Panc1 (cell line): ENCODE results near the gene SLC44A3. TPM values are rescaled to one million over a fixed set of nuclear protein-coding genes. Genes with fewer than 3 reads are reported as not detected.

Experiments used
- ATAC-seq: fragments of 200-7000 bp; cut with Tn5 transposase; 2 replicates; pipeline ENCODE4 v1.9.1; 2020; ENCODE audit warnings: mild to moderate bottlenecking, moderate library complexity
- Bru-seq: library from RNA; stranded (reverse); fragments of 400-500 nt; gene quantifications from one replicate; lab custom pipeline; 2021; lab: Mats Ljungman, UMichigan
- BruChase-seq, 2 experiments: library from RNA; stranded (reverse); fragments of 400-500 nt; gene quantifications; one replicate each; lab custom pipeline; 2021; lab: Mats Ljungman, UMichigan
- BruUV-seq: library from RNA; stranded (reverse); fragments of 400-500 nt; replicated peaks from 2 replicates; lab custom pipeline; 2021; lab: Mats Ljungman, UMichigan
- CTCF ChIA-PET: fragments of 300-600 bp; sonication (Branson Sonifier 250); formaldehyde crosslinking; loops from one replicate; lab custom pipeline; 2022; ENCODE audit warnings: antibody characterized with exemption; lab: Charles Lee
- POLR2A ChIA-PET: fragments of 300-600 bp; sonication (Branson Sonifier 250); formaldehyde crosslinking; loops from one replicate; lab custom pipeline; 2022; ENCODE audit warnings: antibody characterized with exemption; lab: Charles Lee
- DNase-seq: peaks from one replicate; pipeline ENCODE4 v3.0.0-alpha.2; 2010; ENCODE audit warnings: low read depth, low spot score
- H3K27ac ChIP-seq: 2 replicates; pipeline ENCODE4 v1.5.1; 2011; ENCODE audit warnings: mild to moderate bottlenecking, low read length, inconsistent platforms
- H3K27me3 ChIP-seq: fragments of 200-500 bp; sonication (Bioruptor generic); 2 replicates; pipeline ENCODE4 v1.6.0; 2014; ENCODE audit warnings: low read length, inconsistent platforms; ENCODE audit not compliant: control insufficient read depth, insufficient read depth
- H3K36me3 ChIP-seq: fragments of 200-500 bp; sonication (Bioruptor generic); 2 replicates; pipeline ENCODE4 v1.5.1; 2014; ENCODE audit warnings: inconsistent platforms, mild to moderate bottlenecking, low read length, moderate library complexity; ENCODE audit not compliant: control insufficient read depth, insufficient read depth
- H3K4me1 ChIP-seq: 2 replicates; pipeline ENCODE4 v1.5.1; 2011; ENCODE audit warnings: inconsistent platforms, mild to moderate bottlenecking, low read length, moderate library complexity; ENCODE audit not compliant: control insufficient read depth, insufficient read depth
- H3K4me3 ChIP-seq, 2 experiments: 2 replicates each; pipeline ENCODE4 v1.5.1; 2011 to 2012; ENCODE audit warnings: low read depth in 2 of 2, low read length in 2 of 2, mild to moderate bottlenecking in 2 of 2, inconsistent platforms in 1 of 2, moderate library complexity in 1 of 2
- H3K9me3 ChIP-seq: fragments of 200-500 bp; sonication (Bioruptor generic); 2 replicates; pipeline ENCODE4 v1.5.1; 2014; ENCODE audit warnings: low read depth, mild to moderate bottlenecking, inconsistent platforms, low read length, moderate library complexity; ENCODE audit not compliant: control insufficient read depth, insufficient read depth
- POLR2AphosphoS5 ChIP-seq: IDR thresholded peaks from 2 replicates; pipeline ENCODE4 v1.6.1; 2012; ENCODE audit warnings: mild to moderate bottlenecking, low read depth, low read length, moderate library complexity
- TCF7L2 ChIP-seq: IDR thresholded peaks from 2 replicates; pipeline ENCODE4 v1.6.1; 2011; ENCODE audit warnings: mild to moderate bottlenecking, low read depth, low read length, inconsistent platforms
- in situ Hi-C: cut with HindIII; loops from 2 replicates; pipeline ENCODE4 v1.10.0; 2016; ENCODE audit warnings: low sequenced_read_pairs, low pct_unique_long_range_greater_than_20kb
- intact Hi-C: fragments of 100-400 bp; cut with micrococcal nuclease; formaldehyde crosslinking; loops from one replicate; pipeline ENCODE4 v1.10.0; 2022; ENCODE audit not compliant: unreplicated experiment
- long read RNA-seq: library from polyadenylated mRNA; unstranded; transcript quantifications from one replicate; pipeline ENCODE4 v2.0.0, GENCODE V29; 2021; ENCODE audit not compliant: unreplicated experiment
- polyA plus RNA-seq: library from polyadenylated mRNA; unstranded; fragments of >200 nt; gene quantifications from one replicate; pipeline ENCODE4 v1.2.1, GENCODE V29; 2012; ENCODE audit warnings: missing spikeins; ENCODE audit not compliant: insufficient read length
- total RNA-seq: library from RNA; stranded (reverse); gene quantifications from one replicate; pipeline ENCODE4 v1.2.1, GENCODE V29; 2021; ENCODE audit not compliant: unreplicated experiment
- TF ChIP-seq, protein P1 (sequence below): fragments of 450-650 bp; IDR thresholded peaks from 2 replicates; pipeline ENCODE4 v1.5.1; 2017; ENCODE audit warnings: mild to moderate bottlenecking
- TF ChIP-seq, protein P2 (sequence below), 2 experiments: IDR thresholded peaks; 2 replicates each; pipeline ENCODE4 v1.6.1; 2011 to 2012; ENCODE audit warnings: low read depth in 2 of 2, control low read depth in 1 of 2, low read length in 1 of 2, mild to moderate bottlenecking in 1 of 2, moderate library complexity in 1 of 2; ENCODE audit not compliant: insufficient read depth in 1 of 2

Gene SLC44A3, protein sequence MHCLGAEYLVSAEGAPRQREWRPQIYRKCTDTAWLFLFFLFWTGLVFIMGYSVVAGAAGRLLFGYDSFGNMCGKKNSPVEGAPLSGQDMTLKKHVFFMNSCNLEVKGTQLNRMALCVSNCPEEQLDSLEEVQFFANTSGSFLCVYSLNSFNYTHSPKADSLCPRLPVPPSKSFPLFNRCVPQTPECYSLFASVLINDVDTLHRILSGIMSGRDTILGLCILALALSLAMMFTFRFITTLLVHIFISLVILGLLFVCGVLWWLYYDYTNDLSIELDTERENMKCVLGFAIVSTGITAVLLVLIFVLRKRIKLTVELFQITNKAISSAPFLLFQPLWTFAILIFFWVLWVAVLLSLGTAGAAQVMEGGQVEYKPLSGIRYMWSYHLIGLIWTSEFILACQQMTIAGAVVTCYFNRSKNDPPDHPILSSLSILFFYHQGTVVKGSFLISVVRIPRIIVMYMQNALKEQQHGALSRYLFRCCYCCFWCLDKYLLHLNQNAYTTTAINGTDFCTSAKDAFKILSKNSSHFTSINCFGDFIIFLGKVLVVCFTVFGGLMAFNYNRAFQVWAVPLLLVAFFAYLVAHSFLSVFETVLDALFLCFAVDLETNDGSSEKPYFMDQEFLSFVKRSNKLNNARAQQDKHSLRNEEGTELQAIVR
- total RNA-seq (1.3 TPM), Bru-seq, nascent RNA (percentile 25 among the genes with signal in this experiment), BruChase-seq, experiment 1, labeled RNA remaining after a 2-hour chase (percentile 22 among the genes with signal in this experiment), BruChase-seq, experiment 2, labeled RNA remaining after a 6-hour chase (percentile 21 among the genes with signal in this experiment)
- polyA plus RNA-seq, result 0.44 TPM
- long read RNA-seq, partial matches to known transcripts, result 0 of 2 reads
- long read RNA-seq, other reads (novel, unspliced or antisense), result 2 of 2 reads

DNA sequence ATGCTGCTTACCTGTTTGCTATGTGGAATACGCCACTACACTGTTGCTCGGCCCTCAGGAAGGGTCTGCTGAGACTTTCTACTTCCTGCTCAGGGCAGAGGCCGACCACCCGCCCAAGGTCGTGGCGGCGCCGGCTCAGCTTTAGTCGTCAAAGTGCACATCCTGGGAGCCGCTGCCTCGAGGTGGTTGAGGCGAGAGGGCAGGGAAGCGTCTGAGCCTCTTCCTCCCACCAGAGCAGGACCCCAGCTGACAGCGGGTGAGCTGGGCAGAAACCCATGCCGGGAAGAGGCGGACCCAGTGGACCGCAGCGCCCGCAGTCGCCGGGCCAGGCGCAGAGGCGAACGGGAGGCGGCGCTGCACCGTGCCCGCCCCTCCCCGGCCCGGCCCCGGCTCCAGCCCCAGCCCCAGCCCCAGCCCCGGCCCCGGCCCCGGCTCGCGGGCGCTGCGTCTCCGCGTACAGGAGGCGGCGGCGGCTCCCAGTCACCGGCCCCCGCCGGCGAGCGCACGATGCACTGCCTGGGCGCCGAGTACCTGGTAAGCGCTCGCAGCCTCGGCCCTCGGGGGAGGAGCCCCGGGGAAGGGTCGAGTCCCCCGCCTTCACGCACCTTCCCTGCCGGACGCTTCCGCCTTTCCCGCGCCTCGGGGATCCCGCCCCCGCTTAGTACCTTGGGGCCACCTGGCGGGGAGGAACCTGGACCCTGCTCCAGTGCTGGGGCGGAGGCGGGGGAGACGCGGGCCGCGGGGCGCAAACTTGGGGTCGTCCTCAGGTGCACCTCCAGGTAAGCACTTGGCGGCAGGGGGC lies at the start of gene SLC44A3:
Gene SLC44A3, plus strand, starts transcription at position 413 of the 802 bp plus-strand sequence. Its CDS starts 95 bp downstream, at position 508.
- no peaks in the 10 kb centered on the region; the same call in 1 of the 2 replicates for H3K36me3 ChIP-seq
- no peaks in the 10 kb centered on the region for H3K9me3 ChIP-seq
- H3K27me3 ChIP-seq, result peaks cover 4% of the 10 kb centered on the region
- POLR2A ChIA-PET, result no interaction called here
- CTCF ChIA-PET, result no interaction called here
- intact Hi-C loops (no loop called here), in situ Hi-C loops (no loop called here)
- ATAC-seq, result peak; percentile 92
- H3K4me1 ChIP-seq, result no peaks in the 10 kb centered on the region; the same call in 1 of the 2 replicates
- no TSS peak for BruUV-seq
- no peak within 1 kb of the TSS for H3K27ac ChIP-seq
- peak within 1 kb of the TSS; percentile 52 to 57 for H3K4me3 ChIP-seq
- TF ChIP-seq, protein P1, sequence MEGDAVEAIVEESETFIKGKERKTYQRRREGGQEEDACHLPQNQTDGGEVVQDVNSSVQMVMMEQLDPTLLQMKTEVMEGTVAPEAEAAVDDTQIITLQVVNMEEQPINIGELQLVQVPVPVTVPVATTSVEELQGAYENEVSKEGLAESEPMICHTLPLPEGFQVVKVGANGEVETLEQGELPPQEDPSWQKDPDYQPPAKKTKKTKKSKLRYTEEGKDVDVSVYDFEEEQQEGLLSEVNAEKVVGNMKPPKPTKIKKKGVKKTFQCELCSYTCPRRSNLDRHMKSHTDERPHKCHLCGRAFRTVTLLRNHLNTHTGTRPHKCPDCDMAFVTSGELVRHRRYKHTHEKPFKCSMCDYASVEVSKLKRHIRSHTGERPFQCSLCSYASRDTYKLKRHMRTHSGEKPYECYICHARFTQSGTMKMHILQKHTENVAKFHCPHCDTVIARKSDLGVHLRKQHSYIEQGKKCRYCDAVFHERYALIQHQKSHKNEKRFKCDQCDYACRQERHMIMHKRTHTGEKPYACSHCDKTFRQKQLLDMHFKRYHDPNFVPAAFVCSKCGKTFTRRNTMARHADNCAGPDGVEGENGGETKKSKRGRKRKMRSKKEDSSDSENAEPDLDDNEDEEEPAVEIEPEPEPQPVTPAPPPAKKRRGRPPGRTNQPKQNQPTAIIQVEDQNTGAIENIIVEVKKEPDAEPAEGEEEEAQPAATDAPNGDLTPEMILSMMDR, result peak; percentile 44
- no peak for TF ChIP-seq TCF7L2
- no peak for DNase-seq

DNA sequence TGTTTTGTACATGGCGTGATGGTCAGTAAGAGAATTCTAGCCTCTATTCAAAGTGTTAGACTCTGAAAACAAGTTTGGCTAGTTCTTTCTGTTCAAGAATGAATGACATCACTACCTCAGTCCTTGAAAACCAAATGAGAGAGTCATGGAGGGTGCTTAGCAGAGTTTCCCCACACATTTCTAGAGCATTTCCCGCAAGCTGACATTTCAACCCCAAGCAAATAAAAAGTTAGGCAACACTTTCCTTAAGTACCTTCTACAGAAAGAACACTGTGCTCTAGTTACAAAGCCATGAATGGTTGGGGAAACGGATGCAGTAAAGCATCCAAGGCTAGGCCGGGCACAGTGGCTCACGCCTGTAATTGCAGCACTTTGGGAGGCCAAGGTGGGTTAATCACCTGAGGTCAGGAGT lies 47.9 kb upstream of the SLC44A3 start:
- BruUV-seq, result no TSS peak
- no peaks in the 10 kb centered on the region for H3K36me3 ChIP-seq
- in situ Hi-C loops, result no loop called here
- H3K9me3 ChIP-seq, result no peaks in the 10 kb centered on the region
- CTCF ChIA-PET, result no interaction called here
- DNase-seq, result no peak
- POLR2A ChIA-PET, result no interaction called here
- no peak overlapping the region for H3K4me3 ChIP-seq
- no peak overlapping the region for H3K27ac ChIP-seq
- no peaks in the 10 kb centered on the region for H3K4me1 ChIP-seq
- ATAC-seq, result no peak
- intact Hi-C loops, result no loop called here
- TF ChIP-seq POLR2AphosphoS5, result no peak
- TF ChIP-seq, protein P2, sequence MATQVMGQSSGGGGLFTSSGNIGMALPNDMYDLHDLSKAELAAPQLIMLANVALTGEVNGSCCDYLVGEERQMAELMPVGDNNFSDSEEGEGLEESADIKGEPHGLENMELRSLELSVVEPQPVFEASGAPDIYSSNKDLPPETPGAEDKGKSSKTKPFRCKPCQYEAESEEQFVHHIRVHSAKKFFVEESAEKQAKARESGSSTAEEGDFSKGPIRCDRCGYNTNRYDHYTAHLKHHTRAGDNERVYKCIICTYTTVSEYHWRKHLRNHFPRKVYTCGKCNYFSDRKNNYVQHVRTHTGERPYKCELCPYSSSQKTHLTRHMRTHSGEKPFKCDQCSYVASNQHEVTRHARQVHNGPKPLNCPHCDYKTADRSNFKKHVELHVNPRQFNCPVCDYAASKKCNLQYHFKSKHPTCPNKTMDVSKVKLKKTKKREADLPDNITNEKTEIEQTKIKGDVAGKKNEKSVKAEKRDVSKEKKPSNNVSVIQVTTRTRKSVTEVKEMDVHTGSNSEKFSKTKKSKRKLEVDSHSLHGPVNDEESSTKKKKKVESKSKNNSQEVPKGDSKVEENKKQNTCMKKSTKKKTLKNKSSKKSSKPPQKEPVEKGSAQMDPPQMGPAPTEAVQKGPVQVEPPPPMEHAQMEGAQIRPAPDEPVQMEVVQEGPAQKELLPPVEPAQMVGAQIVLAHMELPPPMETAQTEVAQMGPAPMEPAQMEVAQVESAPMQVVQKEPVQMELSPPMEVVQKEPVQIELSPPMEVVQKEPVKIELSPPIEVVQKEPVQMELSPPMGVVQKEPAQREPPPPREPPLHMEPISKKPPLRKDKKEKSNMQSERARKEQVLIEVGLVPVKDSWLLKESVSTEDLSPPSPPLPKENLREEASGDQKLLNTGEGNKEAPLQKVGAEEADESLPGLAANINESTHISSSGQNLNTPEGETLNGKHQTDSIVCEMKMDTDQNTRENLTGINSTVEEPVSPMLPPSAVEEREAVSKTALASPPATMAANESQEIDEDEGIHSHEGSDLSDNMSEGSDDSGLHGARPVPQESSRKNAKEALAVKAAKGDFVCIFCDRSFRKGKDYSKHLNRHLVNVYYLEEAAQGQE (IDR thresholded peaks at IDR 0.05; ENCODE audit: insufficient read depth in 1 of 2, low read depth in 2 of 2, low read length in 1 of 2), result no peak
- H3K27me3 ChIP-seq, result no peaks in the 10 kb centered on the region
